HFFc6 (cell line): ENCODE data around the gene XRCC5. TPM values are rescaled to one million over a fixed set of nuclear protein-coding genes. Genes with fewer than 3 reads are reported as not detected.

Experiments
- DNase-seq: peaks from one replicate; pipeline ENCODE4 v3.0.0-alpha.2; 2018
- H3K27ac Mint-ChIP-seq: 2 replicates; pipeline ENCODE4 v1.8.0; 2020; ENCODE audit warnings: mild to moderate bottlenecking, mixed read lengths
- H3K27me3 Mint-ChIP-seq: 2 replicates; pipeline ENCODE4 v1.8.0; 2021; ENCODE audit warnings: mild to moderate bottlenecking, moderate library complexity, mixed read lengths; ENCODE audit not compliant: insufficient read depth
- H3K36me3 Mint-ChIP-seq: 2 replicates; pipeline ENCODE4 v1.8.0; 2021; ENCODE audit warnings: low read depth, mixed read lengths
- H3K4me1 Mint-ChIP-seq: 2 replicates; pipeline ENCODE4 v1.8.0; 2020; ENCODE audit warnings: low read depth, mixed read lengths
- H3K4me3 Mint-ChIP-seq: 2 replicates; pipeline ENCODE4 v1.8.0; 2020; ENCODE audit warnings: mild to moderate bottlenecking, moderate library complexity, mixed read lengths
- H3K9me3 Mint-ChIP-seq: 2 replicates; pipeline ENCODE4 v1.8.0; 2020; ENCODE audit warnings: mild to moderate bottlenecking, mixed read lengths
- CTCF ChIP-seq: fragments of 200-600 bp; sonication (generic); IDR thresholded peaks from 2 replicates; pipeline ENCODE4 v1.5.0; 2021; ENCODE audit warnings: antibody characterized with exemption, mild to moderate bottlenecking
- total RNA-seq, 6 experiments: library from RNA; stranded (reverse); fragmentation: NEBNext Ultra II Directional; extraction: Animal tissue kit (Norgen Biotek cat#: 25700); gene quantifications; 2 replicates in 1 of 6; 3 replicates in 5 of 6; pipeline ENCODE4 v1.2.3, GENCODE V29; 2021

Gene XRCC5
- total RNA-seq, 6 experiments from 2014 or later = 291 to 372 (median 352) TPM

DNA sequence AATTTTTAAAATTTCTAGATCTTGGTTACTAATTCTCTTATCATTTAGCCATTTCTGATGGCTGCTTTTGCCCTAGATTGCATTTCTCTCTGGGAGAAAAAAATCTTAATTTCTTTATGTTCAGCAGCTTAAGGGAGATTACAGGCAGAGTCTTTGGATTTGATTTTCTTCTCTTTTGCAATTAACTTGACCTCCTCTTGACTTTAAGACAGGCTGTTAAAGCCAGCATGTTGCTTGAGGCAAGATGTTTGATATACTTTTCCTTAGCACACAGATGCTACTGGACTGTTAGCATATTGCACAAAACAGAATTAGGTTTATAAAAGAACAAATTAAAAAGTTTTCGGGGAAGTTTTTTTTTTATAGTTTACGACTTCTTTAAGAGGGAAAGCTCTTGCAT lies 50.0 kb downstream of the XRCC5 start:
- Mint-ChIP-seq H3K4me1 (peaks cover 12% of the 10 kb centered on the region), H3K9me3 (no peaks in the 10 kb centered on the region), H3K27me3 (peaks cover 1% of the 10 kb centered on the region), H3K36me3 (peaks cover 52% of the 10 kb centered on the region), H3K27ac (no peak overlapping the region), H3K4me3 (no peak overlapping the region)
- DNase-seq = no peak
- no peak for TF ChIP-seq CTCF

DNA sequence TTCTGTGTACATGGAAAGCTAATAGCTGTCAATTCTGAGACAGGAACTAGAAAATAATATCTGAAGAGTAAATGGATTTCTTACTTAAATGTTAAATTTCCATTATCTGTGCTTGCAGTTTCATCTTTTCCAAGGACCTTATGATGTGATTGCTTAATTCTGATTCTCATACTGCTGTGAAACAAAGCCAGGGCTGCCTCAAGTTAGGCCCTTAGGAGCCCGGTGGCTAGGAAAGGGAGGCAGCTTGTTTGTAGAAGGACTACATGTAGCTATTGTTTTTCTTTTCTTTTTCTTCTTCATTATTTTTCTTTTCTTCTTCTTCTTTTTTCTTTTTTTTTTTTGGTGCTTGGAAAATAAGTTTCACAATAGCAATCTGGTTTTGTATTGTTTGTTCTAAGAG lies 50.5 kb downstream of the XRCC5 start:
- Mint-ChIP-seq H3K4me1 (peaks cover 12% of the 10 kb centered on the region), H3K27me3 (peaks cover 1% of the 10 kb centered on the region), H3K36me3 (peaks cover 53% of the 10 kb centered on the region), H3K9me3 (no peaks in the 10 kb centered on the region), H3K27ac (0 out of 2 replicates have a peak overlapping the region, but pooled peaks have one; percentile 28), H3K4me3 (no peak overlapping the region)
- no peak for TF ChIP-seq CTCF
- DNase-seq = no peak

GRCh38 chr2:216160786-216161185 lies 51.6 kb downstream of the XRCC5 start:
- no peak for TF ChIP-seq CTCF
- no peak for DNase-seq
- H3K36me3 Mint-ChIP-seq = peaks cover 56% of the 10 kb centered on the region
- H3K4me1 Mint-ChIP-seq = peaks cover 12% of the 10 kb centered on the region
- H3K4me3 Mint-ChIP-seq = no peak overlapping the region
- H3K27me3 Mint-ChIP-seq = peaks cover 1% of the 10 kb centered on the region
- H3K27ac Mint-ChIP-seq = no peak overlapping the region
- no peaks in the 10 kb centered on the region for H3K9me3 Mint-ChIP-seq

DNA sequence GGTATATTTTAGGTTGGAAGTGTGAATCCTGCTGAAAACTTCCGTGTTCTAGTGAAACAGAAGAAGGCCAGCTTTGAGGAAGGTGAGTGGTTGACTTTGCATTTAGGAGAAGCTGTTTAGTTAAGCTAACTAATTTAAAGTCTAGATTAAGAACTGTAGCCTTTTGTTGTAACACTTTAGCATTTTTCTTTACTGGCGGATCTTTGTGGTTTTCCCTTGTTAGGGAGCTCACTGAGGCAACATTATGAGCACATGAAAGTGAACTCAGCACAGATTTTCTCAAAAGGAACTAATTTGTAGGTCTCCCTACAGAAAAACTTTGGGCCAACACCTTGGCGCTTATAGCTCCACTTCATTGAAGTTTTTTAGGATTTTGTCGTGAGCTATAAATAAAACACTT lies 52.8 kb downstream of the XRCC5 start:
- peaks cover 53% of the 10 kb centered on the region for H3K36me3 Mint-ChIP-seq

DNA sequence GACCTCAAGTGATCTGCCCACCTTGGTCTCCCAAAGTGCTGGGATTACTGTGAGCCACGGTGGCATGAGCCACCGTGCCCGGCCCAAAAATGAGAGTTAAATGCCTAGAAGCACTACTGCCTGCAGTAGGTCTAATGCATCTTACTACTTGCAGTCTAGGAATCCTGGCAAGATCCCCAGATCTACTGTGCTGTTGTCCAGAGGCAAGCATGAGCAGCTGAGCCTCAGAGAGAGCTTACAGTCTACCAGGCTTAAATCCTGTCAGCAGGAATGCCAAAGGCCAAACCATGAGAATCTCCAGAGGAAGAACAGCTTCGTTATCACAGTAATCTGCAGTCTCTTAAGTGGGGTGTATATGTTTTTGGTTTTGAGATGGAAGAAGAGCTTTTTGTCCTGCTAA lies 54.4 kb downstream of the XRCC5 start:
- H3K27me3 Mint-ChIP-seq = peaks cover 1% of the 10 kb centered on the region
- peaks cover 52% of the 10 kb centered on the region for H3K36me3 Mint-ChIP-seq
- H3K4me1 Mint-ChIP-seq = peaks cover 4% of the 10 kb centered on the region
- H3K4me3 Mint-ChIP-seq = no peak overlapping the region
- H3K27ac Mint-ChIP-seq = no peak overlapping the region
- no peak for DNase-seq
- TF ChIP-seq CTCF = no peak
- no peaks in the 10 kb centered on the region for H3K9me3 Mint-ChIP-seq

More for the DNA sequence above, 52.8 kb downstream of the XRCC5 start:
- TF ChIP-seq CTCF = no peak
- Mint-ChIP-seq H3K27me3 (peaks cover 1% of the 10 kb centered on the region), H3K4me1 (peaks cover 12% of the 10 kb centered on the region), H3K27ac (no peak overlapping the region), H3K4me3 (no peak overlapping the region), H3K9me3 (no peaks in the 10 kb centered on the region)
- no peak for DNase-seq

- Mint-ChIP-seq H3K9me3 (no peaks in the 10 kb centered on the region), H3K4me3 (no peak overlapping the region), H3K27me3 (peaks cover 1% of the 10 kb centered on the region), H3K36me3 (peaks cover 56% of the 10 kb centered on the region), H3K27ac (no peak overlapping the region), H3K4me1 (peaks cover 3% of the 10 kb centered on the region; the same call in 1 of the 2 replicates)
- DNase-seq = no peak
- TF ChIP-seq CTCF = no peak
Measured at GRCh38 chr2:216164087-216164486, 54.9 kb downstream of the XRCC5 start.
